Liver (tissue), 3 donors: ENCODE measurements around the gene SDHB.

Experiments
- EGR1 ChIP-seq, 2 donors: IDR thresholded peaks; 2 replicates each; pipeline ENCODE4 v1.6.1; 2016 to 2018; ENCODE audit warnings: antibody characterized with exemption in 2 of 2, low read depth in 2 of 2
- GABPA ChIP-seq, 2 donors: IDR thresholded peaks in 1 of 2; conservative IDR thresholded peaks in 1 of 2; 2 replicates each; pipeline ENCODE4 v1.6.1; 2016; ENCODE audit warnings: antibody characterized with exemption in 2 of 2, mild to moderate bottlenecking in 1 of 2, moderate library complexity in 1 of 2
- TF ChIP-seq, protein P1 (sequence below): fragments of 150-350 bp; IDR thresholded peaks from 2 replicates; pipeline ENCODE4 v1.5.1; 2017; ENCODE audit warnings: improper control_type of control experiment, low read depth, low read length; ENCODE audit not compliant: missing input control
- donor health status: healthy.
- donor health status: healthy.

DNA sequence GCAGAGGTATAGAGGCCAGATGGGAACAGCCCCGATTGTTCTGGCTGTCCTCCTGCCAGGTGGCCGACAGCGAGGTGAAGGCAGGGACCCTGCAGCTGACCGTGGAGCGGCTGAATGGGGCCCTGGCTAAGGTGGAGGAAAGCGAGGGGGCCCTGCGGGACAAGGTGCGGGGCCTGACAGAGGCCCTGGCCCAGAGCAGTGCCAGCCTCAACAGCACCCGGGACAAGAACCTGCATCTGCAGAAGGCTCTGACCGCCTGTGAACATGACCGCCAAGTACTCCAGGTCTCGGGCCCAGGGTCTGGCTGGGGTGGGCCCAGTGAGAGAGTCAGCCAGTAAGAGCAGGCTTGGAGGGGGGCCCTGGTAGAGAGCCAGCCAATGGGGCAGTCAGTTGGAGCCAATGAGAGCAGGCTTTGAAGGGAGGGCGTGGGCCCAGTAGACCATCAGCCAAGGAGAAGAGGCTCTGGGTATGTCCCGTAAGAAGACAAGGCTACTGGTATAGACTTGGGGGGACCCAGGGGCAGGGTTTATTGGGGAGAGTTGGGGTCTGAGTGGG, 84.7 kb downstream of the SDHB start:
- TF ChIP-seq GABPA (IDR thresholded peaks at IDR 0.05 in 1 of 2, conservative IDR thresholded peaks at IDR 0.05 in 1 of 2) = no peak
- TF ChIP-seq EGR1 (IDR thresholded peaks at IDR 0.05; ENCODE audit: low read depth in 2 of 2) = no peak
- TF ChIP-seq, protein P1, sequence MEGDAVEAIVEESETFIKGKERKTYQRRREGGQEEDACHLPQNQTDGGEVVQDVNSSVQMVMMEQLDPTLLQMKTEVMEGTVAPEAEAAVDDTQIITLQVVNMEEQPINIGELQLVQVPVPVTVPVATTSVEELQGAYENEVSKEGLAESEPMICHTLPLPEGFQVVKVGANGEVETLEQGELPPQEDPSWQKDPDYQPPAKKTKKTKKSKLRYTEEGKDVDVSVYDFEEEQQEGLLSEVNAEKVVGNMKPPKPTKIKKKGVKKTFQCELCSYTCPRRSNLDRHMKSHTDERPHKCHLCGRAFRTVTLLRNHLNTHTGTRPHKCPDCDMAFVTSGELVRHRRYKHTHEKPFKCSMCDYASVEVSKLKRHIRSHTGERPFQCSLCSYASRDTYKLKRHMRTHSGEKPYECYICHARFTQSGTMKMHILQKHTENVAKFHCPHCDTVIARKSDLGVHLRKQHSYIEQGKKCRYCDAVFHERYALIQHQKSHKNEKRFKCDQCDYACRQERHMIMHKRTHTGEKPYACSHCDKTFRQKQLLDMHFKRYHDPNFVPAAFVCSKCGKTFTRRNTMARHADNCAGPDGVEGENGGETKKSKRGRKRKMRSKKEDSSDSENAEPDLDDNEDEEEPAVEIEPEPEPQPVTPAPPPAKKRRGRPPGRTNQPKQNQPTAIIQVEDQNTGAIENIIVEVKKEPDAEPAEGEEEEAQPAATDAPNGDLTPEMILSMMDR = no peak
